Fibroblast of lung (primary cell): Measurements from ENCODE around the gene PI4KB. TPM values are rescaled to one million over a fixed set of nuclear protein-coding genes. Genes with fewer than 3 reads are reported as not detected.
A peak's percentile ranks its signal among the peaks of the same experiment; 100 is the strongest.

Source experiments
- DNase-seq, 2 donors: peaks; one replicate each; pipeline versions ENCODE4 v3.0.0 to v3.0.0-alpha.2; 2010; ENCODE audit warnings: low read depth in 2 of 2
- H2AFZ ChIP-seq: 2 replicates; pipeline ENCODE4 v1.5.1; 2012; ENCODE audit warnings: low read length, control low read depth, inconsistent platforms
- H3K27ac ChIP-seq: 2 replicates; pipeline ENCODE4 v1.5.1; 2011; ENCODE audit warnings: low read length, control low read depth; ENCODE audit not compliant: insufficient read depth
- H3K27me3 ChIP-seq: 2 replicates; pipeline ENCODE4 v1.5.1; 2011; ENCODE audit warnings: mild to moderate bottlenecking, low read length; ENCODE audit not compliant: control insufficient read depth, insufficient read depth
- H3K36me3 ChIP-seq: 2 replicates; pipeline ENCODE4 v1.5.1; 2011; ENCODE audit warnings: low read length; ENCODE audit not compliant: control insufficient read depth, insufficient read depth
- H3K4me1 ChIP-seq: 2 replicates; pipeline ENCODE4 v1.5.1; 2011; ENCODE audit warnings: low read length; ENCODE audit not compliant: control insufficient read depth, insufficient read depth; ENCODE audit errors: extremely low read depth
- H3K4me2 ChIP-seq: 2 replicates; pipeline ENCODE4 v1.5.1; 2011; ENCODE audit warnings: low read length, control low read depth; ENCODE audit not compliant: insufficient read depth; ENCODE audit errors: extremely low read depth
- H3K4me3 ChIP-seq, 4 experiments: fragments of 200-600 bp in 1 of 4; sonication (generic) in 1 of 4; replicated peaks in 1 of 4; 2 replicates each; pipeline ENCODE4 v1.5.1; 2011 to 2016; ENCODE audit warnings: low read length in 4 of 4, low read depth in 3 of 4, mild to moderate bottlenecking in 3 of 4, control low read depth in 2 of 4, inconsistent platforms in 1 of 4, mixed read lengths in 1 of 4; ENCODE audit not compliant: insufficient read depth in 1 of 4; ENCODE audit errors: control extremely low read depth in 1 of 4
- H3K79me2 ChIP-seq: 2 replicates; pipeline ENCODE4 v1.5.1; 2012; ENCODE audit warnings: mild to moderate bottlenecking, low read length, inconsistent platforms; ENCODE audit not compliant: control insufficient read depth, insufficient read depth
- H3K9ac ChIP-seq: 2 replicates; pipeline ENCODE4 v1.5.1; 2011; ENCODE audit warnings: mild to moderate bottlenecking, low read length, control low read depth; ENCODE audit not compliant: insufficient read depth
- H3K9me3 ChIP-seq: 2 replicates; pipeline ENCODE4 v1.5.1; 2012; ENCODE audit warnings: low read depth, low read length; ENCODE audit not compliant: control insufficient read depth, insufficient read depth
- H4K20me1 ChIP-seq: 2 replicates; pipeline ENCODE4 v1.5.1; 2011; ENCODE audit warnings: low read length; ENCODE audit not compliant: control insufficient read depth, insufficient read depth; ENCODE audit errors: extremely low read depth
- EZH2 ChIP-seq: IDR thresholded peaks from 2 replicates; pipeline ENCODE4 v1.5.1; 2012; ENCODE audit warnings: low read length, control low read depth, mild to moderate bottlenecking; ENCODE audit errors: missing control alignments
- polyA plus RNA-seq, 2 donors: library from polyadenylated mRNA; depleted of rRNA in 1 of 2; stranded (reverse) in 1 of 2; unstranded in 1 of 2; fragments of >200 nt; gene quantifications; 2 replicates each; pipeline ENCODE4 v1.2.1, GENCODE V29; 2011 to 2012; ENCODE audit warnings: missing spikeins in 1 of 2
- total RNA-seq: library from RNA; depleted of rRNA; stranded (reverse); fragments of >200 nt; gene quantifications from 2 replicates; pipeline ENCODE4 v1.2.1, GENCODE V29; 2014
- TF ChIP-seq, protein P1 (sequence below), 2 donors: IDR thresholded peaks in 1 of 2; conservative IDR thresholded peaks in 1 of 2; 1 replicate in 1 of 2; 2 replicates in 1 of 2; pipeline ENCODE4 v1.5.1; 2011 to 2012; ENCODE audit warnings: low read length in 2 of 2, control low read depth in 1 of 2, inconsistent platforms in 1 of 2, low read depth in 1 of 2, mild to moderate bottlenecking in 1 of 2

The PI4KB gene
- total and polyA plus RNA-seq, 2 donors (not counting 1 experiment from before 2014, with no cell fraction given): 65.7 to 75.4 TPM

DNA sequence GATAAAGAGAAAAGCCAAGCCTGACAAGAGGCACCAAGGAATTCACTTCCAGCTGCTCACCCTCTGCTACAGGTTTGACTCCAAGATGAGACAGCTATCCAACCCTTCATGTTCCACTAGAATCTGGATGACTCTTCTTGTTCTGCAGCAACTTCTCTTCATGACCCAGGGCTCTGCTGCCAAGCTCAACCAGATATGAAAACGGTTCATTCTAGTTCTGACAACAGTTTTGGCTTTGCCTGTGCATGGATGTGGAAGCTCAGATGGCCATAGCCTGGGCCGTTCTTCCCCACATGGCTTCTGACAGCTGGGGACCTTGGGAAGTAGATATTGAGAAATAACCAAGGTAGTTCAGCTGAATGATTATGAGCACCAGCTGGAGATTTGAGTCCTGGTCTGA is 13.7 kb downstream of the PI4KB start:
- Histone ChIP-seq H3K27ac (peak overlapping the region; percentile 95), H3K4me3 (no peak overlapping the region), H4K20me1 (no peaks in the 10 kb centered on the region), H3K4me2 (peak overlapping the region; percentile 59), H3K27me3 (no peaks in the 10 kb centered on the region), H2AFZ (no peak overlapping the region), H3K36me3 (peaks cover 12% of the 10 kb centered on the region), H3K9me3 (no peaks in the 10 kb centered on the region), H3K79me2 (peaks cover 27% of the 10 kb centered on the region), H3K9ac (no peak overlapping the region), H3K4me1 (peaks cover 49% of the 10 kb centered on the region)
- DNase-seq: peak in 1 of 2 donors; percentile 36
- TF ChIP-seq EZH2: no peak
- TF ChIP-seq, protein P1, sequence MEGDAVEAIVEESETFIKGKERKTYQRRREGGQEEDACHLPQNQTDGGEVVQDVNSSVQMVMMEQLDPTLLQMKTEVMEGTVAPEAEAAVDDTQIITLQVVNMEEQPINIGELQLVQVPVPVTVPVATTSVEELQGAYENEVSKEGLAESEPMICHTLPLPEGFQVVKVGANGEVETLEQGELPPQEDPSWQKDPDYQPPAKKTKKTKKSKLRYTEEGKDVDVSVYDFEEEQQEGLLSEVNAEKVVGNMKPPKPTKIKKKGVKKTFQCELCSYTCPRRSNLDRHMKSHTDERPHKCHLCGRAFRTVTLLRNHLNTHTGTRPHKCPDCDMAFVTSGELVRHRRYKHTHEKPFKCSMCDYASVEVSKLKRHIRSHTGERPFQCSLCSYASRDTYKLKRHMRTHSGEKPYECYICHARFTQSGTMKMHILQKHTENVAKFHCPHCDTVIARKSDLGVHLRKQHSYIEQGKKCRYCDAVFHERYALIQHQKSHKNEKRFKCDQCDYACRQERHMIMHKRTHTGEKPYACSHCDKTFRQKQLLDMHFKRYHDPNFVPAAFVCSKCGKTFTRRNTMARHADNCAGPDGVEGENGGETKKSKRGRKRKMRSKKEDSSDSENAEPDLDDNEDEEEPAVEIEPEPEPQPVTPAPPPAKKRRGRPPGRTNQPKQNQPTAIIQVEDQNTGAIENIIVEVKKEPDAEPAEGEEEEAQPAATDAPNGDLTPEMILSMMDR (conservative IDR thresholded peaks at IDR 0.05 in 1 of 2, IDR thresholded peaks at IDR 0.05 in 1 of 2; ENCODE audit: low read depth in 1 of 2, low read length in 2 of 2): no peak

DNA sequence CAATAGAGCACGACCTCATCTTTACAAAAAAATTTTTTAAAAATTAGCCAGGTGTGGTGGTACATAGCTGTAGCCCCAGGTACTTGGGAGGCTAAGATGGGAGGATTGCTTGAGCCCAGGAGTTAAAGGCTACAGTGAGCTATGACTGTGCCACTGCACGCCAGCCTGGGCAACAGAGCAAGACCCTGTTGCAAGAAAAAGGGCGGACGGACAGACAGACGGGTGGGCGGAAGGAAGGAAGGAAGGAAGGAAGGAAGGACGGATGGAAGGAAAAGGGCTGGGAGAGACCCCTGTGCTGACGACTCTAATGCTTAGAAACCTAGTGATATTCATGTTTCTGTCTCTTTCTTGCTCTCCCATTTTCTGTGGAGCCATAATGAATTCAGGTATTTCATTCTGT is 14.4 kb downstream of the PI4KB start:
- H3K36me3 ChIP-seq: peaks cover 15% of the 10 kb centered on the region
- H3K27ac ChIP-seq: peak overlapping the region; percentile 95
- no peak overlapping the region for H3K4me3 ChIP-seq
- peaks cover 27% of the 10 kb centered on the region for H3K79me2 ChIP-seq
- H3K27me3 ChIP-seq: no peaks in the 10 kb centered on the region
- H3K4me1 ChIP-seq: peaks cover 49% of the 10 kb centered on the region
- peak overlapping the region; percentile 54 for H3K4me2 ChIP-seq
- H3K9me3 ChIP-seq: no peaks in the 10 kb centered on the region
- no peak overlapping the region for H3K9ac ChIP-seq
- TF ChIP-seq EZH2: no peak
- TF ChIP-seq, protein P1 (conservative IDR thresholded peaks at IDR 0.05 in 1 of 2, IDR thresholded peaks at IDR 0.05 in 1 of 2; ENCODE audit: low read depth in 1 of 2, low read length in 2 of 2): no peak
- DNase-seq: no peak
- H4K20me1 ChIP-seq: no peaks in the 10 kb centered on the region
- H2AFZ ChIP-seq: no peak overlapping the region

- DNase-seq: peak in 1 of 2 donors; percentile 30
- no peaks in the 10 kb centered on the region for H3K9me3 ChIP-seq
- TF ChIP-seq, protein P1 (conservative IDR thresholded peaks at IDR 0.05 in 1 of 2, IDR thresholded peaks at IDR 0.05 in 1 of 2; ENCODE audit: low read depth in 1 of 2, low read length in 2 of 2): no peak
- no peak for TF ChIP-seq EZH2
Measured at GRCh38 chr1:151312411-151312810, 14.8 kb downstream of the PI4KB start.

More at GRCh38 chr1:151312411-151312810, 14.8 kb downstream of the PI4KB start:
- Histone ChIP-seq H3K27me3 (no peaks in the 10 kb centered on the region), H3K4me3 (no peak overlapping the region), H3K79me2 (peaks cover 26% of the 10 kb centered on the region), H3K4me2 (no peak overlapping the region), H3K27ac (peak overlapping the region; percentile 95), H3K36me3 (peaks cover 17% of the 10 kb centered on the region), H3K4me1 (peaks cover 49% of the 10 kb centered on the region), H4K20me1 (no peaks in the 10 kb centered on the region), H3K9ac (no peak overlapping the region), H2AFZ (no peak overlapping the region)
